A673 (cell line): ENCODE measurements around the gene WWC1.

Experiments
- CTCF ChIP-seq: fragments of 300-800, 200-600 bp; sonication (generic); conservative IDR thresholded peaks from 2 replicates; pipeline ENCODE4 v1.5.1; 2017; ENCODE audit warnings: low read depth, mild to moderate bottlenecking, antibody characterized with exemption, low read length, moderate library complexity, mixed read lengths
- EZH2 ChIP-seq: fragments of 200-600 bp; sonication (generic); IDR thresholded peaks from 2 replicates; pipeline ENCODE4 v1.6.1; 2017; ENCODE audit warnings: borderline replicate concordance, low read depth, mild to moderate bottlenecking, mixed read lengths, antibody characterized with exemption, low read length; ENCODE audit not compliant: poor library complexity, severe bottlenecking

GRCh38 chr5:168313596-168314204 is 22.3 kb downstream of the WWC1 start:
- TF ChIP-seq CTCF (no peak), EZH2 (no peak)
